Thoracic aorta (tissue), 2 donors: ENCODE results near the gene HCLS1. TPM values are rescaled to one million over a fixed set of nuclear protein-coding genes. Genes with fewer than 3 reads are reported as not detected.

Source experiments
- ATAC-seq: fragments of 150-250 bp; one replicate; pipeline ENCODE4 v1.8.0; 2017; ENCODE audit warnings: low read depth; ENCODE audit not compliant: insufficient number of reproducible peaks, low FRiP score
- DNase-seq: peaks from one replicate; pipeline ENCODE4 v3.0.0-alpha.2; 2020; ENCODE audit warnings: low spot score
- H3K27ac ChIP-seq, 2 donors: fragments of 200-600 bp; sonication (generic); 1 replicate in 1 of 2; 2 replicates in 1 of 2; pipeline ENCODE4 v1.5.1; 2016; ENCODE audit warnings: mild to moderate bottlenecking in 2 of 2, moderate library complexity in 2 of 2
- H3K27me3 ChIP-seq: fragments of 200-600 bp; sonication (generic); replicated peaks from 2 replicates; pipeline ENCODE4 v1.6.0; 2016; ENCODE audit warnings: mild to moderate bottlenecking; ENCODE audit not compliant: insufficient read depth
- H3K36me3 ChIP-seq: fragments of 200-600 bp; sonication (generic); one replicate; pipeline ENCODE4 v1.5.1; 2016
- H3K4me1 ChIP-seq, 2 donors: fragments of 200-600 bp; sonication (generic); 1 replicate in 1 of 2; 2 replicates in 1 of 2; pipeline versions ENCODE4 v1.5.1 to v1.6.0; 2016; ENCODE audit warnings: low read depth in 2 of 2, mild to moderate bottlenecking in 1 of 2; ENCODE audit not compliant: control insufficient read depth in 1 of 2
- H3K4me3 ChIP-seq: fragments of 200-600 bp; sonication (generic); 2 replicates; pipeline ENCODE4 v1.5.1; 2016; ENCODE audit warnings: mild to moderate bottlenecking
- H3K9me3 ChIP-seq: fragments of 200-600 bp; sonication (generic); 2 replicates; pipeline ENCODE4 v1.5.1; 2016
- CTCF ChIP-seq: fragments of 200-600 bp; sonication (generic); IDR thresholded peaks from one replicate; pipeline ENCODE4 v1.5.1; 2019; ENCODE audit warnings: antibody characterized with exemption
- total RNA-seq, 2 donors: library from RNA; depleted of rRNA; stranded (reverse); fragments of >200 nt; gene quantifications; one replicate each; pipeline versions ENCODE4 v1.1.0 to v1.2.3, GENCODE V29; 2016

Gene HCLS1
- total RNA-seq, 2 donors from 2014 or later, result 85.2 to 94.5 TPM

GRCh38 chr3:121703973-121704372 lies 43.3 kb upstream of the HCLS1 start:
- DNase-seq (no peak), ATAC-seq (no peak)

GRCh38 chr3:121698901-121699300 lies 38.2 kb upstream of the HCLS1 start:
- no peak overlapping the region for H3K4me3 ChIP-seq
- no peaks in the 10 kb centered on the region for H3K27me3 ChIP-seq
- no peak for TF ChIP-seq CTCF
- H3K9me3 ChIP-seq, result no peaks in the 10 kb centered on the region
- no peak for ATAC-seq
- H3K4me1 ChIP-seq, result no peaks in the 10 kb centered on the region
- H3K27ac ChIP-seq, result no peak overlapping the region
- no peak for DNase-seq
- peaks cover 8% of the 10 kb centered on the region for H3K36me3 ChIP-seq

More at GRCh38 chr3:121703973-121704372, 43.3 kb upstream of the HCLS1 start:
- no peaks in the 10 kb centered on the region for H3K4me1 ChIP-seq
- no peaks in the 10 kb centered on the region for H3K27me3 ChIP-seq
- TF ChIP-seq CTCF, result no peak
- no peaks in the 10 kb centered on the region for H3K9me3 ChIP-seq
- H3K27ac ChIP-seq, result no peak overlapping the region
- H3K36me3 ChIP-seq, result no peaks in the 10 kb centered on the region
- H3K4me3 ChIP-seq, result no peak overlapping the region

GRCh38 chr3:121698476-121698875 lies 37.8 kb upstream of the HCLS1 start:
- ATAC-seq (no peak), DNase-seq (no peak)
- H3K9me3 ChIP-seq, result no peaks in the 10 kb centered on the region
- H3K27ac ChIP-seq, result no peak overlapping the region
- no peak overlapping the region for H3K4me3 ChIP-seq
- H3K36me3 ChIP-seq, result peaks cover 8% of the 10 kb centered on the region
- H3K27me3 ChIP-seq, result no peaks in the 10 kb centered on the region
- TF ChIP-seq CTCF, result no peak
- H3K4me1 ChIP-seq, result no peaks in the 10 kb centered on the region

GRCh38 chr3:121696186-121696585 lies 35.5 kb upstream of the HCLS1 start:
- H3K27me3 ChIP-seq, result no peaks in the 10 kb centered on the region
- peaks cover 22% of the 10 kb centered on the region for H3K36me3 ChIP-seq
- no peaks in the 10 kb centered on the region for H3K4me1 ChIP-seq
- DNase-seq (no peak), ATAC-seq (no peak)
- H3K27ac ChIP-seq, result no peak overlapping the region
- TF ChIP-seq CTCF, result no peak
- H3K9me3 ChIP-seq, result no peaks in the 10 kb centered on the region
- no peak overlapping the region for H3K4me3 ChIP-seq

GRCh38 chr3:121692010-121692699 lies 31.5 kb upstream of the HCLS1 start:
- Histone ChIP-seq H3K27ac (no peak overlapping the region), H3K4me1 (no peaks in the 10 kb centered on the region), H3K4me3 (no peak overlapping the region), H3K27me3 (no peaks in the 10 kb centered on the region), H3K36me3 (peaks cover 24% of the 10 kb centered on the region), H3K9me3 (no peaks in the 10 kb centered on the region)
- no peak for TF ChIP-seq CTCF
- ATAC-seq (no peak), DNase-seq (no peak)
